Epithelial cell of prostate (primary cell): ENCODE measurements around the gene MBOAT7.
"Not testable (repeated sequence)": the region's sequence is repeated elsewhere in the genome, so short reads cannot be mapped to it uniquely, and the experiment has no call there.

Experiments
- DNase-seq: peaks from one replicate; pipeline ENCODE4 v3.0.0-alpha.2; 2011; ENCODE audit warnings: low read depth, low spot score
- H3K27ac ChIP-seq: fragments of 450-650 bp; 2 replicates; pipeline ENCODE4 v1.5.1; 2017; ENCODE audit warnings: mild to moderate bottlenecking

The MBOAT7 gene, protein sequence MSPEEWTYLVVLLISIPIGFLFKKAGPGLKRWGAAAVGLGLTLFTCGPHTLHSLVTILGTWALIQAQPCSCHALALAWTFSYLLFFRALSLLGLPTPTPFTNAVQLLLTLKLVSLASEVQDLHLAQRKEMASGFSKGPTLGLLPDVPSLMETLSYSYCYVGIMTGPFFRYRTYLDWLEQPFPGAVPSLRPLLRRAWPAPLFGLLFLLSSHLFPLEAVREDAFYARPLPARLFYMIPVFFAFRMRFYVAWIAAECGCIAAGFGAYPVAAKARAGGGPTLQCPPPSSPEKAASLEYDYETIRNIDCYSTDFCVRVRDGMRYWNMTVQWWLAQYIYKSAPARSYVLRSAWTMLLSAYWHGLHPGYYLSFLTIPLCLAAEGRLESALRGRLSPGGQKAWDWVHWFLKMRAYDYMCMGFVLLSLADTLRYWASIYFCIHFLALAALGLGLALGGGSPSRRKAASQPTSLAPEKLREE

DNA sequence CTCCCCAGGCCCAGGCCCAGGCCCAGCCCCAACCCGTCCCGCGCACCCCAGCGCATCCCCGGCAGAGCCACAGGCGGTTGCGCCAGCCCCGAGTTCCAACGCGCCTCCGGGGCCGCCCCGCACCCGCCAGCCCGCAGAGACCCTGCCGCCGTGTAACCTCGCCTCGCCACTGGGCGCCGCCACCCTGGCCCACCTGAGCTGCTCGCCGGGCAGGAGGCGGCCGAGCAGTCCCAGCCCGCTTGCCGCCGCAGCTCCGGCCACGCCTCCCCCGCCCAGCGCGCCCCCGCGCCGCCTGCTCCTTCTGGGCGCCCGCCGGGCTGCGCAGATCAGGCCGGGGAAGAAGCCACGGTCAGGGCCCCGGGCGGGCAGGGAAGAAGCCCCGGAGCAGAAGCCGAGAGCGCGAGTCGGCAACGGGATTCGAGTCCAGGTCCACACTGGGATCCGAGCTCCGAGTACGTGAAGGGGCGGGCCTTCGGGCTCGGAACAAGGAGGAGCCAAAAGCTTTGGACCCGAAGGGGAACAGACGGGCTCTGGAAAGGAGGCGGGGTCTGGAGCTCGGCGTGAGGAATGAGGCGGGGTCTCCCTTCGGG is at the start of gene MBOAT7:
TSS of gene MBOAT7 (minus strand) at position 436 of the 590 bp plus-strand sequence. CDS start 1,072 bp downstream, outside the sequence.
- H3K27ac ChIP-seq: peak within 1 kb of the TSS; percentile 94
- DNase-seq: no peak

DNA sequence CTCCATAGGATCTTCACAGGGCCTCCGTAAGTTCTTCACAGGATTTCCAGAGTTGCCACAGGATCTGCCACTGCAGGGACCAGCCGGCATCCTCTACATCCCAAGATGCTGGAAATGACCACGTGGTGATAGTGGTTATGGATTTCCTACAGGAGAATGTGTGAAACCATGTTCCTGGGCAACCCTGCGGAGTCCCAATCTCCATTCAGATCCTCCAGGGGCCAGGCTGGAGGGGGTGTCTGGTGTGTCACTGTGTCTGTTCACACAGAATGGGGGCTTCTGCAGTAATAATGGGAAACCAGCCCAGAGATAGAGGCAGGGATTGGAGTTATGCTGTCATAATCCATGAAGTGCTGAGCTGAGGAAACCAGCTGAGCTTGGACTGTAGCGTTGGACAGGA is 44.6 kb upstream of the MBOAT7 start:
- H3K27ac ChIP-seq: no peak overlapping the region
- no peak for DNase-seq

DNA sequence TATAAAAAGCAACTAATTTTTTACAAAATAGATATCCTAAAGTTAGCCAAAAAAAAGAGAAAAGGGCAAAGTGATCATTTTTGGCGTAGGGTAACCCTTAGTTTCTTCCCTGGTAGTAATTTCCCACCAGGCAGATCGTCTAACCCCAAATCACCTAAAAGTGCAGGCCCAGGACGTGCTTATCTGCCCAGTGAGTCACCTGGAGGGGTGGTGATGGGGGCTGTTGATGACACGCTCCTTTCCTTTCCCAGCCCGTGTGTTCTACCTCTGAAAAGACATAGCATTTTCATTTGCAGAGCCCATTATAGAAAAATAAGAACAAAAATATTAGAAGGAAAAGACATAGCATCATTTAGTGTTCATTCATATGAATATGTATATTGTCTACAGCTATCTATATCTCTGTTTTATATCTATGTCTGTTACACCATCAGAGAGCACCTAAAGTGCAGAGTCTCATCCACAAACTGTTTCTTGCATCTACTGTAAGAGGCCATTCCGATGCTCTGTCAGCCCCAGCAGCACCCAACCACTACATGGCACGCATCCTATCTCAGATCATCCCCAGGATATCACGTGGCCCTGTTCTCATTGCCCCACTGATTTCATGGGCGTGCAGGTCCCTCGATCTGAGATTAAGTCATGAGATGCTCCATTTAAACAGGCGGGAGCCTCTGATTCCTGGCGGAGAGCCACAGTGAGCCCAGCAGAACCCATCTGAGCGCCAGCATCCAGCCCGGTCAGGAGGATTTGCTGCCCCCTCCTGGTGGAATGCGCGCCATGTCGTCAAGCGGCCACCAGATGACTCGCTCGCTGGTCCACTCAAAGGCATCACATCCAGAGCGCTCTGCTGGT is 41.9 kb upstream of the MBOAT7 start:
- no peak for DNase-seq
- H3K27ac ChIP-seq: no peak overlapping the region

DNA sequence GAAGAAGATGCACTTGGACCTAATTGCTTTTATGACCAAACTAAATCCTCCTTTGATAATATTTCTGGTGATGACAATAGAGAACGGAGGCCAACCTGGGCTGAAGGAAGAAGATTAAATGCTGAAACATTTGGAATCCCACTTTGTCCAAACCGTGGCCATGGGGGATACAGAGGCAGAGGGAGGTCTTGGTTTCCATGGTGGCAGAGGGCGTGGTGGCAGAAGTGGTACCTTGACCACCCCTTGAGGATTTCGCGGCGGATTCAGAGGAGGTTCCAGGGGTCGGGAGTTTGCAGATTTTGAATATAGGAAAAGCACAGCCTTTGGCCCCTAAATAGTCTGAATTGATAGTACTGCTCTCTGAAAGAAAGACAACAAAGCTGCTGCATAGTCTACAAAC is 40.7 kb upstream of the MBOAT7 start:
- DNase-seq: no peak
- no peak overlapping the region for H3K27ac ChIP-seq

- no peak overlapping the region for H3K27ac ChIP-seq
- no peak for DNase-seq
These were observed 39.8 kb upstream of the MBOAT7 start for GRCh38 chr19:54229146-54229545.

- DNase-seq, H3K27ac ChIP-seq: not testable (repeated sequence)
These were observed 35.2 kb upstream of the MBOAT7 start for GRCh38 chr19:54224619-54225018.

DNA sequence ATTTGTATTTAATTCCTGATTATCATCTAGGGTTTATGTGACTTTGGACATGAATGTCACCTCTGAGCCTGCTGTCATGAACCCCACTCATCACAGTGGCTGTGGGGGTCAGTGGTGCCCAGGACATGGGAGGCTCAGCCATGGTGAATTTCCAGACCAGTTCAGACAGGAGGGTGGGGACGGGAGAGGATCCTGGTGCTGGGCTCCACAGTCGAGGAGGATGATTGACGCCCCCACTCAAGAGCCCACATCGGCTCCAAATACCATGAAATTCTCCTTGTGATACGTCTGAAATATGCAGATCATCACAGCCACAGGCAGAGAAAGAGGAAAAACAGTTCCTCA is 34.5 kb upstream of the MBOAT7 start:
- H3K27ac ChIP-seq, DNase-seq: not testable (repeated sequence)

- H3K27ac ChIP-seq, DNase-seq: not testable (repeated sequence)
These were observed 34.0 kb upstream of the MBOAT7 start for GRCh38 chr19:54223277-54223936.

DNA sequence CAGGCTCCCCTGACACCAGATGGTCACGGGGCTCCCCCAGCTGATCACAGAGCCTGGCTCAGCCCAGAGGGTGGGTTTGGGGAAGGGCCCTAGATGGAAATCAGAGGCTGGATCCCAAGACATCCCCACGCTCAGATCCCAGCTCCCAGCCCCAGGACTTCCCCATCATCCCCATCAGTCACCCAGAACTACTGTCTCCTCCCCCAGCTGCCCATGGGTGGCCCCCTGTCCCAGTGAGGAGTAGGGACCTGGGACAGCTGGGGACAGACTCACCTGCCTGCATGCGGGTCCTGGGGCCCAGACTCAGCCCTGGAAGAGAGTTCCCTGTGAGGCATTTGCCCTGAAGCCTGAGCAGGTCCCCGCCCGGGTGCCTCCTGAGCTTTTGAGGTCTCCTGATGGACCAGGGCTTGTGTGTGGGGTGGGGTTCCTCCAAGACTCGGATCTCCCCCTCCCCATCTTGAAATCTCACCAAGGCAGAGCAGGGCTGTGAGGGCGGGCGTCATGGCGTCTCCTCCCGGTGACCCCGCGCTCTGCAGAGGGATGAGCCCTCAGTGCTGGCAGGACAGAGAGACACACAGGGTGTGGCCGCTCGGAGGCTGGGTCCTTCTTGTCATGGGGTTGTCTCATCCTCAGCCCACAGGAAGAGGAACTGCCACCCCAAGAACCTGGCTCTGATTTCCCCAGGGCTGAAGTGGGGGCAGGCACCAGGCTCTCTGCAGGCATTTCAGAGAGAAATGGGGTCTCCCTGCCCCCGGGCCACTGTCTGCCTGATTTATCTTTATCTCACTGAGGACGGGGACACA is 33.3 kb upstream of the MBOAT7 start, which contains the start of gene LILRB3:
TSS of gene LILRB3 (minus strand) at position 534 of the 803 bp plus-strand sequence. CDS start at position 503, 31 bp downstream.
- DNase-seq, H3K27ac ChIP-seq: not testable (repeated sequence)

- DNase-seq, H3K27ac ChIP-seq: not testable (repeated sequence)
These were observed 32.6 kb upstream of the MBOAT7 start for GRCh38 chr19:54221947-54222346.

DNA sequence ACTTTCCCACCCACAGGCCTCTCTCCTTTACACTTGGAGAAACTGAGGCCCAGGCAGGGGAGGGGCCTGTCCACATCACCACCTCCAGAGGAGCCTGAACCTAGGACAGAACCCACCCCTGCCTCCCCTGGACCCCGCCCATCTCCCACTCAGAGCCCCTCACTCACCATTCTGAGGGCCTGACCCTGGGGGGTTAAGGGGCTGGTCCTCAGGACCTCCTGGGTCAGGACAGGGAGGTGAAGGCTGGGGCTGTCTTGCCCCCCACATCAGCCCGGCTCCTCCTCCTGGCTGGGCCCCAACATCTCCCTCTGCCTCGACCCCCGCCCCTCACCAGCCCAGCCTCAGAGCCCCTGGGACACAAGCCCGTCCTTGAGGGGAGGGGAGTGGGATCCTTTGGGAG is 30.3 kb upstream of the MBOAT7 start:
- H3K27ac ChIP-seq, DNase-seq: not testable (repeated sequence)

- DNase-seq: no peak
- H3K27ac ChIP-seq: no peak overlapping the region
These were observed 29.7 kb upstream of the MBOAT7 start for GRCh38 chr19:54218960-54219661.

- no peak overlapping the region for H3K27ac ChIP-seq
- DNase-seq: no peak
These were observed 28.9 kb upstream of the MBOAT7 start for GRCh38 chr19:54218259-54218658.

- not testable (repeated sequence) for DNase-seq, H3K27ac ChIP-seq
These were observed 28.3 kb upstream of the MBOAT7 start for GRCh38 chr19:54217517-54218247.

- no peak for DNase-seq
- H3K27ac ChIP-seq: no peak overlapping the region
These were observed 27.5 kb upstream of the MBOAT7 start for GRCh38 chr19:54216869-54217268.

DNA sequence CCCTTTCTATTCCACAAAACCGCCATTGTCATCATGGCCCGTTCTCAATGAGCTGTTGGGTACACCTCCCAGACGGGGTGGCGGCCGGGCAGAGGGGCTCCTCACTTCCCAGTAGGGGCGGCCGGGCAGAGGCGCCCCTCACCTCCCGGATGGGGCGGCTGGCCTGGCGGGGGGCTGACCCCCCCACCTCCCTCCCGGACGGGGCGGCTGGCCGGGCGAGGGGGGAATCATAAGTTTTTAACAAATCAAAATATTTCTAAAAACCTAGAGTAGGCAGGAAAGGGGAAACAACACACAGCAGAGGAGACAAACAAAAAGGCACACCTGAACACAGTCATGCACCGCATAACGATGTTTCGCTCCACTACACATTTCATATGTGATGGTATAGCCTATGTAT is 25.4 kb upstream of the MBOAT7 start:
- DNase-seq, H3K27ac ChIP-seq: not testable (repeated sequence)

GRCh38 chr19:54214217-54214616 is 24.8 kb upstream of the MBOAT7 start:
- H3K27ac ChIP-seq: not testable (repeated sequence)

GRCh38 chr19:54211235-54211634 is 21.9 kb upstream of the MBOAT7 start:
- no peak for DNase-seq
- H3K27ac ChIP-seq: no peak overlapping the region

More at GRCh38 chr19:54214217-54214616, 24.8 kb upstream of the MBOAT7 start:
- not testable (repeated sequence) for DNase-seq
